ENCODE measurements around the gene IL15. TPM values are rescaled to one million over a fixed set of nuclear protein-coding genes. Genes with fewer than 3 reads are reported as not detected.

Gene IL15
- total and polyA plus RNA-seq, 2 experiments from 2014 or later: 2.3 to 3.7 TPM

DNA sequence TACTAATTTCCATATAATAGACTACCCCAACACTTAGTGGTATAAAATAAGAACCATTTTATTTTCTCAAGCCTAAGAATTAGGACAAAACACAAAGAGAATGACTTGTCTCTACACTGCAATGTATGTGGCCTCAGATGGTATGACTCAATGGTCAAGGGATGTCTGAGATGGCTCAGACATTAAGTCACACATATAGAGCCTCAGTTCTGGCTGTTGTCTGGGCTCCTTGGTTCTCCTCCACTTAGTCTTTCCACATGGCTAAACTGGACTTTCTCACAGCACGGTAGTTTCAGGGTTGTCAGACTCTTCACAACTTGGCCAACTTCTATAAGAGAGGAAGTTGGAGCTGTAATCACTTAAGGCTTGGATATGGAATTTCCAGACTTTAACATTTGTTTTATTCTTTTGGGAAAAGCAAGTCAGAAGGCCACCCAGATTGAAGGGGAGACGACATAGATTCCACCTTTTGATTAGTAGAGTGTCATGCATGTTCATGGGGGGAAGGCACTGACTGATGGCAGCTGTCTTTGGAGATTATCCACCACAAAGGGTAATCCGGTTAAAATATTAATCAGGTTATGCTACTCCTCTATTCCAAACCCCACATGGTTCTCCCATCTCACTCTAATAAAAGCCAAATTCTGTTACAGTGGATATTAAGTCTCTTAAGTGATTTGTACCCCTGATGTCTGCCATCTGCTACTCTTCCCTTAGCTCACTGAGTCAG, 9.4 kb downstream of the IL15 start (continued):
- TF ChIP-seq POLR2AphosphoS5 (IDR thresholded peaks at IDR 0.05; ENCODE audit: low read depth) (no peak), CREB1 (CRISPR knock-in tag; IDR thresholded peaks at IDR 0.05; ENCODE audit: low read depth) (no peak), EZH2phosphoT487 (IDR thresholded peaks at IDR 0.05; ENCODE audit: unreplicated experiment) (no peak), ZNF331 (CRISPR knock-in tag; IDR thresholded peaks at IDR 0.05; ENCODE audit: low read depth) (no peak)

DNA sequence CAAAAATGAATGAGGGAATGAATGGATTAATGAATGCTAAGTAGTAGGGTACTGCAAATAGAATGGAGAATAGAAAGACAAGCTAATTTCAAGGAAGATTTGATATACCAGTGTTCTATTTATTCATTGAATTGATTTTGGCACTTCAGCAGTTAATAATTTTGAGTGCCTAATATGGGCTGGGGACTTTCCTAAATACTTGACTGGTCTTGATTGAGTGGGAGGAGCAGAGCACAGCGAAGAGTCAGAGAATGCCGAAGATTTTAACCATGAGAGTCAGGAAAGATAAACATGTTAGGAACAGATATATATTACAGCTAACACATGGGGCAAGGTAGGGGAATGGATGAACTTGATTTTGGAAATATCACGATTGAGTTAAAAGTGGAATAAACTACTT, 10.6 kb downstream of the IL15 start:
- no peak for ATAC-seq
- TF ChIP-seq CREB1 (CRISPR knock-in tag; IDR thresholded peaks at IDR 0.05; ENCODE audit: low read depth): no peak
- no peak for TF ChIP-seq ZNF114 (CRISPR knock-in tag; IDR thresholded peaks at IDR 0.05)
- TF ChIP-seq EZH2 (IDR thresholded peaks at IDR 0.05; ENCODE audit: low read depth, unreplicated experiment): no peak
- TF ChIP-seq, protein P1, sequence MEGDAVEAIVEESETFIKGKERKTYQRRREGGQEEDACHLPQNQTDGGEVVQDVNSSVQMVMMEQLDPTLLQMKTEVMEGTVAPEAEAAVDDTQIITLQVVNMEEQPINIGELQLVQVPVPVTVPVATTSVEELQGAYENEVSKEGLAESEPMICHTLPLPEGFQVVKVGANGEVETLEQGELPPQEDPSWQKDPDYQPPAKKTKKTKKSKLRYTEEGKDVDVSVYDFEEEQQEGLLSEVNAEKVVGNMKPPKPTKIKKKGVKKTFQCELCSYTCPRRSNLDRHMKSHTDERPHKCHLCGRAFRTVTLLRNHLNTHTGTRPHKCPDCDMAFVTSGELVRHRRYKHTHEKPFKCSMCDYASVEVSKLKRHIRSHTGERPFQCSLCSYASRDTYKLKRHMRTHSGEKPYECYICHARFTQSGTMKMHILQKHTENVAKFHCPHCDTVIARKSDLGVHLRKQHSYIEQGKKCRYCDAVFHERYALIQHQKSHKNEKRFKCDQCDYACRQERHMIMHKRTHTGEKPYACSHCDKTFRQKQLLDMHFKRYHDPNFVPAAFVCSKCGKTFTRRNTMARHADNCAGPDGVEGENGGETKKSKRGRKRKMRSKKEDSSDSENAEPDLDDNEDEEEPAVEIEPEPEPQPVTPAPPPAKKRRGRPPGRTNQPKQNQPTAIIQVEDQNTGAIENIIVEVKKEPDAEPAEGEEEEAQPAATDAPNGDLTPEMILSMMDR (conservative IDR thresholded peaks at IDR 0.05; ENCODE audit: low read depth in 2 of 2): no peak
- no peak for TF ChIP-seq JUNB (IDR thresholded peaks at IDR 0.05; ENCODE audit: unreplicated experiment)
- no peak for TF ChIP-seq EZH2phosphoT487 (IDR thresholded peaks at IDR 0.05; ENCODE audit: unreplicated experiment)
- TF ChIP-seq, protein P2, sequence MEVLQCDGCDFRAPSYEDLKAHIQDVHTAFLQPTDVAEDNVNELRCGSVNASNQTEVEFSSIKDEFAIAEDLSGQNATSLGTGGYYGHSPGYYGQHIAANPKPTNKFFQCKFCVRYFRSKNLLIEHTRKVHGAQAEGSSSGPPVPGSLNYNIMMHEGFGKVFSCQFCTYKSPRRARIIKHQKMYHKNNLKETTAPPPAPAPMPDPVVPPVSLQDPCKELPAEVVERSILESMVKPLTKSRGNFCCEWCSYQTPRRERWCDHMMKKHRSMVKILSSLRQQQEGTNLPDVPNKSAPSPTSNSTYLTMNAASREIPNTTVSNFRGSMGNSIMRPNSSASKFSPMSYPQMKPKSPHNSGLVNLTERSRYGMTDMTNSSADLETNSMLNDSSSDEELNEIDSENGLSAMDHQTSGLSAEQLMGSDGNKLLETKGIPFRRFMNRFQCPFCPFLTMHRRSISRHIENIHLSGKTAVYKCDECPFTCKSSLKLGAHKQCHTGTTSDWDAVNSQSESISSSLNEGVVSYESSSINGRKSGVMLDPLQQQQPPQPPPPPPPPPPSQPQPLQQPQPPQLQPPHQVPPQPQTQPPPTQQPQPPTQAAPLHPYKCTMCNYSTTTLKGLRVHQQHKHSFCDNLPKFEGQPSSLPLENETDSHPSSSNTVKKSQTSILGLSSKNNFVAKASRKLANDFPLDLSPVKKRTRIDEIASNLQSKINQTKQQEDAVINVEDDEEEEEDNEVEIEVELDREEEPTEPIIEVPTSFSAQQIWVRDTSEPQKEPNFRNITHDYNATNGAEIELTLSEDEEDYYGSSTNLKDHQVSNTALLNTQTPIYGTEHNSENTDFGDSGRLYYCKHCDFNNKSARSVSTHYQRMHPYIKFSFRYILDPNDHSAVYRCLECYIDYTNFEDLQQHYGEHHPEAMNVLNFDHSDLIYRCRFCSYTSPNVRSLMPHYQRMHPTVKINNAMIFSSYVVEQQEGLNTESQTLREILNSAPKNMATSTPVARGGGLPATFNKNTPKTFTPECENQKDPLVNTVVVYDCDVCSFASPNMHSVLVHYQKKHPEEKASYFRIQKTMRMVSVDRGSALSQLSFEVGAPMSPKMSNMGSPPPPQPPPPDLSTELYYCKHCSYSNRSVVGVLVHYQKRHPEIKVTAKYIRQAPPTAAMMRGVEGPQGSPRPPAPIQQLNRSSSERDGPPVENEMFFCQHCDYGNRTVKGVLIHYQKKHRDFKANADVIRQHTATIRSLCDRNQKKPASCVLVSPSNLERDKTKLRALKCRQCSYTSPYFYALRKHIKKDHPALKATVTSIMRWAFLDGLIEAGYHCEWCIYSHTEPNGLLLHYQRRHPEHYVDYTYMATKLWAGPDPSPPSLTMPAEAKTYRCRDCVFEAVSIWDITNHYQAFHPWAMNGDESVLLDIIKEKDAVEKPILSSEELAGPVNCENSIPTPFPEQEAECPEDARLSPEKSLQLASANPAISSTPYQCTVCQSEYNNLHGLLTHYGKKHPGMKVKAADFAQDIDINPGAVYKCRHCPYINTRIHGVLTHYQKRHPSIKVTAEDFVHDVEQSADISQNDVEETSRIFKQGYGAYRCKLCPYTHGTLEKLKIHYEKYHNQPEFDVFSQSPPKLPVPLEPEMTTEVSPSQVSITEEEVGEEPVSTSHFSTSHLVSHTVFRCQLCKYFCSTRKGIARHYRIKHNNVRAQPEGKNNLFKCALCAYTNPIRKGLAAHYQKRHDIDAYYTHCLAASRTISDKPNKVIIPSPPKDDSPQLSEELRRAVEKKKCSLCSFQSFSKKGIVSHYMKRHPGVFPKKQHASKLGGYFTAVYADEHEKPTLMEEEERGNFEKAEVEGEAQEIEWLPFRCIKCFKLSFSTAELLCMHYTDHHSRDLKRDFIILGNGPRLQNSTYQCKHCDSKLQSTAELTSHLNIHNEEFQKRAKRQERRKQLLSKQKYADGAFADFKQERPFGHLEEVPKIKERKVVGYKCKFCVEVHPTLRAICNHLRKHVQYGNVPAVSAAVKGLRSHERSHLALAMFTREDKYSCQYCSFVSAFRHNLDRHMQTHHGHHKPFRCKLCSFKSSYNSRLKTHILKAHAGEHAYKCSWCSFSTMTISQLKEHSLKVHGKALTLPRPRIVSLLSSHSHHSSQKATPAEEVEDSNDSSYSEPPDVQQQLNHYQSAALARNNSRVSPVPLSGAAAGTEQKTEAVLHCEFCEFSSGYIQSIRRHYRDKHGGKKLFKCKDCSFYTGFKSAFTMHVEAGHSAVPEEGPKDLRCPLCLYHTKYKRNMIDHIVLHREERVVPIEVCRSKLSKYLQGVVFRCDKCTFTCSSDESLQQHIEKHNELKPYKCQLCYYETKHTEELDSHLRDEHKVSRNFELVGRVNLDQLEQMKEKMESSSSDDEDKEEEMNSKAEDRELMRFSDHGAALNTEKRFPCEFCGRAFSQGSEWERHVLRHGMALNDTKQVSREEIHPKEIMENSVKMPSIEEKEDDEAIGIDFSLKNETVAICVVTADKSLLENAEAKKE (CRISPR knock-in tag; IDR thresholded peaks at IDR 0.05): no peak
- no peak for TF ChIP-seq STAT1 (IDR thresholded peaks at IDR 0.05; ENCODE audit: unreplicated experiment)
- TF ChIP-seq, protein P3, sequence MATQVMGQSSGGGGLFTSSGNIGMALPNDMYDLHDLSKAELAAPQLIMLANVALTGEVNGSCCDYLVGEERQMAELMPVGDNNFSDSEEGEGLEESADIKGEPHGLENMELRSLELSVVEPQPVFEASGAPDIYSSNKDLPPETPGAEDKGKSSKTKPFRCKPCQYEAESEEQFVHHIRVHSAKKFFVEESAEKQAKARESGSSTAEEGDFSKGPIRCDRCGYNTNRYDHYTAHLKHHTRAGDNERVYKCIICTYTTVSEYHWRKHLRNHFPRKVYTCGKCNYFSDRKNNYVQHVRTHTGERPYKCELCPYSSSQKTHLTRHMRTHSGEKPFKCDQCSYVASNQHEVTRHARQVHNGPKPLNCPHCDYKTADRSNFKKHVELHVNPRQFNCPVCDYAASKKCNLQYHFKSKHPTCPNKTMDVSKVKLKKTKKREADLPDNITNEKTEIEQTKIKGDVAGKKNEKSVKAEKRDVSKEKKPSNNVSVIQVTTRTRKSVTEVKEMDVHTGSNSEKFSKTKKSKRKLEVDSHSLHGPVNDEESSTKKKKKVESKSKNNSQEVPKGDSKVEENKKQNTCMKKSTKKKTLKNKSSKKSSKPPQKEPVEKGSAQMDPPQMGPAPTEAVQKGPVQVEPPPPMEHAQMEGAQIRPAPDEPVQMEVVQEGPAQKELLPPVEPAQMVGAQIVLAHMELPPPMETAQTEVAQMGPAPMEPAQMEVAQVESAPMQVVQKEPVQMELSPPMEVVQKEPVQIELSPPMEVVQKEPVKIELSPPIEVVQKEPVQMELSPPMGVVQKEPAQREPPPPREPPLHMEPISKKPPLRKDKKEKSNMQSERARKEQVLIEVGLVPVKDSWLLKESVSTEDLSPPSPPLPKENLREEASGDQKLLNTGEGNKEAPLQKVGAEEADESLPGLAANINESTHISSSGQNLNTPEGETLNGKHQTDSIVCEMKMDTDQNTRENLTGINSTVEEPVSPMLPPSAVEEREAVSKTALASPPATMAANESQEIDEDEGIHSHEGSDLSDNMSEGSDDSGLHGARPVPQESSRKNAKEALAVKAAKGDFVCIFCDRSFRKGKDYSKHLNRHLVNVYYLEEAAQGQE (IDR thresholded peaks at IDR 0.05; ENCODE audit: unreplicated experiment): no peak
- TF ChIP-seq, protein P4, sequence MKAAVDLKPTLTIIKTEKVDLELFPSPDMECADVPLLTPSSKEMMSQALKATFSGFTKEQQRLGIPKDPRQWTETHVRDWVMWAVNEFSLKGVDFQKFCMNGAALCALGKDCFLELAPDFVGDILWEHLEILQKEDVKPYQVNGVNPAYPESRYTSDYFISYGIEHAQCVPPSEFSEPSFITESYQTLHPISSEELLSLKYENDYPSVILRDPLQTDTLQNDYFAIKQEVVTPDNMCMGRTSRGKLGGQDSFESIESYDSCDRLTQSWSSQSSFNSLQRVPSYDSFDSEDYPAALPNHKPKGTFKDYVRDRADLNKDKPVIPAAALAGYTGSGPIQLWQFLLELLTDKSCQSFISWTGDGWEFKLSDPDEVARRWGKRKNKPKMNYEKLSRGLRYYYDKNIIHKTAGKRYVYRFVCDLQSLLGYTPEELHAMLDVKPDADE (IDR thresholded peaks at IDR 0.05): no peak
- TF ChIP-seq ZNF331 (CRISPR knock-in tag; IDR thresholded peaks at IDR 0.05; ENCODE audit: low read depth): no peak
- no peak for TF ChIP-seq POLR2AphosphoS5 (IDR thresholded peaks at IDR 0.05; ENCODE audit: low read depth)

More for the DNA sequence above, 10.6 kb downstream of the IL15 start:
- no peaks in the 10 kb centered on the region for H3K4me1 Mint-ChIP-seq
- no peaks in the 10 kb centered on the region for H3K9me3 Mint-ChIP-seq
- H3K4me2 ChIP-seq: no peak overlapping the region
- H3K27me3 Mint-ChIP-seq (ENCODE audit: insufficient read depth, low read depth, poor library complexity): no peaks in the 10 kb centered on the region
- no peaks in the 10 kb centered on the region for H3K36me3 Mint-ChIP-seq (ENCODE audit: low read depth)
- no peaks in the 10 kb centered on the region for H3K9me2 ChIP-seq (ENCODE audit: insufficient read depth)
- H4K20me1 ChIP-seq (replicated peaks; ENCODE audit: insufficient read depth): no peaks in the 10 kb centered on the region
- no peaks in the 10 kb centered on the region for H3K79me2 ChIP-seq (replicated peaks; ENCODE audit: insufficient read depth)
- H3K36me3 ChIP-seq (ENCODE audit: insufficient read depth): no peaks in the 10 kb centered on the region
- H3K4me3 ChIP-seq: no peak overlapping the region
- no peak overlapping the region for H2AFZ ChIP-seq
- DNase-seq (ENCODE audit: low spot score): no peak
- no peaks in the 10 kb centered on the region for H3F3A ChIP-seq (replicated peaks; ENCODE audit: low read depth)
- H3K27ac ChIP-seq (ENCODE audit: low read depth): no peak overlapping the region
- no peaks in the 10 kb centered on the region for H3K27me3 ChIP-seq (ENCODE audit: insufficient read depth)
- no peak overlapping the region for H3K27ac Mint-ChIP-seq
- no peak overlapping the region for H3K4me3 Mint-ChIP-seq
- no peaks in the 10 kb centered on the region for H3K4me1 ChIP-seq (ENCODE audit: insufficient read depth)
